Endothelial cell of umbilical vein (primary cell): ENCODE results near the gene MSRB2. TPM values are rescaled to one million over a fixed set of nuclear protein-coding genes. Genes with fewer than 3 reads are reported as not detected.

Experiments used
- BruUV-seq: library from RNA; stranded (reverse); fragments of 400-500 nt; replicated peaks from 2 replicates; lab custom pipeline; 2021; lab: Mats Ljungman, UMichigan
- CTCF ChIA-PET: fragments of 300-600, 350-600 bp; sonication (Branson Sonifier 250); formaldehyde crosslinking; loops from one replicate; lab custom pipeline; 2021; ENCODE audit warnings: antibody characterized with exemption, inconsistent platforms; lab: Charles Lee
- POLR2A ChIA-PET: fragments of 300-600, 350-600 bp; sonication (Branson Sonifier 250); formaldehyde crosslinking; loops from one replicate; lab custom pipeline; 2021; ENCODE audit warnings: antibody characterized with exemption, inconsistent platforms; lab: Charles Lee
- DNase-seq: peaks from one replicate; pipeline ENCODE4 v3.0.0-alpha.2; 2011; ENCODE audit warnings: low read depth, low spot score
- FAIRE-seq: peaks from 2 replicates; lab custom pipeline; 2011; peaks lifted over from hg19 to GRCh38; lab: Jason Lieb, UNC
- H2AFZ ChIP-seq: 2 replicates; pipeline ENCODE4 v1.6.0; 2012; ENCODE audit warnings: low read depth, low read length, control low read depth, inconsistent platforms
- H3K27ac ChIP-seq: 2 replicates; pipeline ENCODE4 v1.5.1; 2011; ENCODE audit warnings: low read depth, mild to moderate bottlenecking, control low read depth, low read length, moderate library complexity; ENCODE audit not compliant: insufficient read depth
- H3K27me3 ChIP-seq, 2 experiments: 2 replicates each; pipeline versions ENCODE4 v1.6.0 to v1.6.1; 2011; ENCODE audit warnings: low read length in 2 of 2, mixed read lengths in 1 of 2; ENCODE audit not compliant: control insufficient read depth in 2 of 2, insufficient read depth in 2 of 2
- H3K36me3 ChIP-seq, 2 experiments: 2 replicates in 1 of 2; 3 replicates in 1 of 2; pipeline ENCODE4 v1.5.1; 2011; ENCODE audit warnings: low read length in 2 of 2, mild to moderate bottlenecking in 1 of 2, moderate library complexity in 1 of 2; ENCODE audit not compliant: control insufficient read depth in 2 of 2, insufficient read depth in 2 of 2; ENCODE audit errors: extremely low read depth in 1 of 2
- H3K4me1 ChIP-seq: 3 replicates; pipeline ENCODE4 v1.5.1; 2011; ENCODE audit warnings: mild to moderate bottlenecking, low read length; ENCODE audit not compliant: control insufficient read depth, insufficient read depth; ENCODE audit errors: extremely low read depth
- H3K4me2 ChIP-seq: 2 replicates; pipeline ENCODE4 v1.6.1; 2011; ENCODE audit warnings: low read length, control low read depth, mixed read lengths; ENCODE audit not compliant: insufficient read depth
- H3K4me3 ChIP-seq, 3 experiments: fragments of 200-600 bp in 1 of 3; sonication (generic), shearing (Covaris generic) in 1 of 3; replicated peaks in 1 of 3; 2 replicates each; pipeline ENCODE4 v1.5.1; 2011 to 2016; ENCODE audit warnings: control low read depth in 3 of 3, low read length in 3 of 3, mild to moderate bottlenecking in 2 of 3, inconsistent platforms in 1 of 3, low read depth in 1 of 3, moderate library complexity in 1 of 3; ENCODE audit not compliant: insufficient read depth in 1 of 3
- H3K79me2 ChIP-seq: 2 replicates; pipeline ENCODE4 v1.6.0; 2012; ENCODE audit warnings: low read length, inconsistent platforms; ENCODE audit not compliant: control insufficient read depth, insufficient read depth
- H3K9ac ChIP-seq: replicated peaks from 2 replicates; pipeline ENCODE3; 2011; ENCODE audit warnings: low read length, control low read depth; ENCODE audit not compliant: insufficient read depth; ENCODE audit errors: extremely low read depth
- H3K9me1 ChIP-seq: replicated peaks from 3 replicates; pipeline ENCODE4 v1.6.0; 2011; ENCODE audit warnings: mild to moderate bottlenecking, low read length; ENCODE audit not compliant: control insufficient read depth, insufficient read depth; ENCODE audit errors: extremely low read depth
- H3K9me3 ChIP-seq: replicated peaks from 2 replicates; pipeline ENCODE4 v1.5.1; 2012; ENCODE audit warnings: low read length, inconsistent platforms; ENCODE audit not compliant: control insufficient read depth, insufficient read depth
- H4K20me1 ChIP-seq: replicated peaks from 2 replicates; pipeline ENCODE3; 2011; ENCODE audit warnings: mild to moderate bottlenecking, low read length; ENCODE audit not compliant: control insufficient read depth, insufficient read depth; ENCODE audit errors: extremely low read depth
- EZH2 ChIP-seq: IDR thresholded peaks from 2 replicates; pipeline ENCODE4 v1.6.1; 2012; ENCODE audit warnings: borderline replicate concordance, low read depth, mild to moderate bottlenecking, moderate library complexity, low read length, inconsistent platforms; ENCODE audit not compliant: severe bottlenecking
- FOS ChIP-seq: IDR thresholded peaks from 2 replicates; pipeline ENCODE4 v1.6.1; 2011; ENCODE audit warnings: mild to moderate bottlenecking, low read length, moderate library complexity, borderline replicate concordance; ENCODE audit not compliant: insufficient read depth
- GATA2 ChIP-seq: IDR thresholded peaks from 2 replicates; pipeline ENCODE4 v1.7.0; 2011; ENCODE audit warnings: low read depth, mild to moderate bottlenecking, moderate library complexity, mixed read lengths, low read length; ENCODE audit not compliant: insufficient read length, insufficient read depth
- JUN ChIP-seq: IDR thresholded peaks from 2 replicates; pipeline ENCODE4 v1.6.1; 2011; ENCODE audit warnings: borderline replicate concordance, low read depth; ENCODE audit not compliant: insufficient read length, insufficient read depth
- MYC ChIP-seq: IDR thresholded peaks from one replicate; pipeline ENCODE4 v1.6.1; 2011; ENCODE audit warnings: mild to moderate bottlenecking, low read depth, low read length
- POLR2A ChIP-seq: IDR thresholded peaks from 2 replicates; pipeline ENCODE4 v1.6.1; 2012; ENCODE audit warnings: low read depth, mild to moderate bottlenecking, control low read depth, low read length
- POLR2AphosphoS5 ChIP-seq: IDR thresholded peaks from 2 replicates; pipeline ENCODE4 v1.6.1; 2012; ENCODE audit warnings: low read depth, mild to moderate bottlenecking, control low read depth, low read length, moderate library complexity; ENCODE audit not compliant: insufficient read depth
- dilution Hi-C: fragments of 300-500 bp; cut with MboI; formaldehyde crosslinking; loops from one replicate; pipeline ENCODE4 v1.15.0; 2019; ENCODE audit warnings: low sequenced_read_pairs; ENCODE audit not compliant: extremely low pct_ligation_motif_present
- intact Hi-C: fragments of 100-400 bp; cut with micrococcal nuclease; formaldehyde crosslinking; loops from one replicate; pipeline ENCODE4 v1.10.0; 2022
- polyA plus RNA-seq, 4 experiments: library from polyadenylated mRNA; depleted of rRNA in 3 of 4; stranded (reverse) in 3 of 4; unstranded in 1 of 4; fragments of >200 nt; gene quantifications; 2 replicates each; pipeline versions ENCODE4 v1.2.1 to v1.2.3, GENCODE V29; 2011 to 2012; ENCODE audit warnings: missing spikeins in 1 of 4
- total RNA-seq: library from RNA; stranded (reverse); gene quantifications from 2 replicates; pipeline ENCODE4 v1.2.3, GENCODE V29; 2021
- TF ChIP-seq, protein P1 (sequence below), 2 donors: IDR thresholded peaks; 1 replicate in 1 of 2; 2 replicates in 1 of 2; pipeline ENCODE4 v1.5.1; 2011; ENCODE audit warnings: low read length in 2 of 2, mild to moderate bottlenecking in 2 of 2, moderate library complexity in 2 of 2, control low read depth in 1 of 2, inconsistent platforms in 1 of 2, low read depth in 1 of 2; ENCODE audit not compliant: insufficient read depth in 1 of 2; ENCODE audit errors: extremely low read depth in 1 of 2
- TF ChIP-seq, protein P2 (sequence below): IDR thresholded peaks from 2 replicates; pipeline ENCODE4 v1.6.1; 2011; ENCODE audit not compliant: insufficient read depth, insufficient read length

The MSRB2 gene
- total and polyA plus RNA-seq, 2 donors (not counting 3 experiments of a cell fraction or from before 2014, with no cell fraction given) = 16.2 to 20.6 TPM

DNA sequence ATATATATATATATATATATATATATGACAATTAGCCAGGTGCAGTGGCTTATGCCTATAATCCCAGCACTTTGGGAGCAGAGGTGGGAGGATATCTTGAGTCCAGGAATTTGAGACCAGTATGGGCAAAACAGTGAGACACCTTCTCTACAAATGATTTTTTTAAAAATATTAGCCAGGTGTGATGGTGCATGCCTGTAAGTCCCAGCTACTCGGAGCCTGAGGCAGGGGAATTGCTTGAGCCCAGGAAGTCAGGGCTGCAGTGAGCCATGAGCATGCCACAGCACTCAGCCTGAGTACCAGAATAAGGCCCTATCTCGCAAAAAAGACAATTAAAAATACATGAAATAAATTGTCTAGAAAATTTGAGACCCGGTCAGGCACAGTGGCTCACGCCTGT, 47.2 kb upstream of the MSRB2 start:
- H3K27ac ChIP-seq = no peak overlapping the region
- H3K27me3 ChIP-seq = peaks cover 0 to 2% of the 10 kb centered on the region in 2 experiments
- ChIA-PET POLR2A (no interaction called here), CTCF (no interaction called here)
- no peak overlapping the region for H2AFZ ChIP-seq
- no peaks in the 10 kb centered on the region for H3K4me1 ChIP-seq
- no peaks in the 10 kb centered on the region for H3K9me1 ChIP-seq
- intact Hi-C loops (no loop called here), dilution Hi-C loops (no loop called here)
- TF ChIP-seq, protein P1, sequence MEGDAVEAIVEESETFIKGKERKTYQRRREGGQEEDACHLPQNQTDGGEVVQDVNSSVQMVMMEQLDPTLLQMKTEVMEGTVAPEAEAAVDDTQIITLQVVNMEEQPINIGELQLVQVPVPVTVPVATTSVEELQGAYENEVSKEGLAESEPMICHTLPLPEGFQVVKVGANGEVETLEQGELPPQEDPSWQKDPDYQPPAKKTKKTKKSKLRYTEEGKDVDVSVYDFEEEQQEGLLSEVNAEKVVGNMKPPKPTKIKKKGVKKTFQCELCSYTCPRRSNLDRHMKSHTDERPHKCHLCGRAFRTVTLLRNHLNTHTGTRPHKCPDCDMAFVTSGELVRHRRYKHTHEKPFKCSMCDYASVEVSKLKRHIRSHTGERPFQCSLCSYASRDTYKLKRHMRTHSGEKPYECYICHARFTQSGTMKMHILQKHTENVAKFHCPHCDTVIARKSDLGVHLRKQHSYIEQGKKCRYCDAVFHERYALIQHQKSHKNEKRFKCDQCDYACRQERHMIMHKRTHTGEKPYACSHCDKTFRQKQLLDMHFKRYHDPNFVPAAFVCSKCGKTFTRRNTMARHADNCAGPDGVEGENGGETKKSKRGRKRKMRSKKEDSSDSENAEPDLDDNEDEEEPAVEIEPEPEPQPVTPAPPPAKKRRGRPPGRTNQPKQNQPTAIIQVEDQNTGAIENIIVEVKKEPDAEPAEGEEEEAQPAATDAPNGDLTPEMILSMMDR (IDR thresholded peaks at IDR 0.05; ENCODE audit: extremely low read depth in 1 of 2, insufficient read depth in 1 of 2, low read depth in 1 of 2, low read length in 2 of 2) = no peak
- TF ChIP-seq FOS (no peak), POLR2AphosphoS5 (no peak), POLR2A (no peak), GATA2 (no peak), MYC (no peak), EZH2 (no peak), JUN (no peak)
- TF ChIP-seq, protein P2, sequence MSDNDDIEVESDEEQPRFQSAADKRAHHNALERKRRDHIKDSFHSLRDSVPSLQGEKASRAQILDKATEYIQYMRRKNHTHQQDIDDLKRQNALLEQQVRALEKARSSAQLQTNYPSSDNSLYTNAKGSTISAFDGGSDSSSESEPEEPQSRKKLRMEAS = no peak
- H3K4me3 ChIP-seq = no peak overlapping the region
- H3K4me2 ChIP-seq = no peak overlapping the region
- no TSS peak for BruUV-seq
- H3K36me3 ChIP-seq = no peaks in the 10 kb centered on the region
- no peak overlapping the region for H3K9ac ChIP-seq
- DNase-seq (no peak), FAIRE-seq (no peak)
- H4K20me1 ChIP-seq = no peaks in the 10 kb centered on the region
- H3K79me2 ChIP-seq = no peaks in the 10 kb centered on the region
- H3K9me3 ChIP-seq = no peaks in the 10 kb centered on the region
